ENCODE measurements around the gene RIT2. TPM values are rescaled to one million over a fixed set of nuclear protein-coding genes. Genes with fewer than 3 reads are reported as not detected.

RIT2 gene
- total RNA-seq, 2 donors from 2014 or later = not detected

GRCh38 chr18:42941860-42942259, 173.6 kb downstream of the RIT2 start:
- Histone ChIP-seq H3K27me3 (no peaks in the 10 kb centered on the region), H3K4me1 (no peaks in the 10 kb centered on the region), H3K4me3 (no peak overlapping the region), H3K9ac (ENCODE audit: low read depth in 2 of 2, low read length in 2 of 2) (no peak overlapping the region), H3K9me3 (no peaks in the 10 kb centered on the region), H3K27ac (no peak overlapping the region), H3K36me3 (no peaks in the 10 kb centered on the region)
- DNase-seq = no peak
- TF ChIP-seq, protein P1, sequence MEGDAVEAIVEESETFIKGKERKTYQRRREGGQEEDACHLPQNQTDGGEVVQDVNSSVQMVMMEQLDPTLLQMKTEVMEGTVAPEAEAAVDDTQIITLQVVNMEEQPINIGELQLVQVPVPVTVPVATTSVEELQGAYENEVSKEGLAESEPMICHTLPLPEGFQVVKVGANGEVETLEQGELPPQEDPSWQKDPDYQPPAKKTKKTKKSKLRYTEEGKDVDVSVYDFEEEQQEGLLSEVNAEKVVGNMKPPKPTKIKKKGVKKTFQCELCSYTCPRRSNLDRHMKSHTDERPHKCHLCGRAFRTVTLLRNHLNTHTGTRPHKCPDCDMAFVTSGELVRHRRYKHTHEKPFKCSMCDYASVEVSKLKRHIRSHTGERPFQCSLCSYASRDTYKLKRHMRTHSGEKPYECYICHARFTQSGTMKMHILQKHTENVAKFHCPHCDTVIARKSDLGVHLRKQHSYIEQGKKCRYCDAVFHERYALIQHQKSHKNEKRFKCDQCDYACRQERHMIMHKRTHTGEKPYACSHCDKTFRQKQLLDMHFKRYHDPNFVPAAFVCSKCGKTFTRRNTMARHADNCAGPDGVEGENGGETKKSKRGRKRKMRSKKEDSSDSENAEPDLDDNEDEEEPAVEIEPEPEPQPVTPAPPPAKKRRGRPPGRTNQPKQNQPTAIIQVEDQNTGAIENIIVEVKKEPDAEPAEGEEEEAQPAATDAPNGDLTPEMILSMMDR (IDR thresholded peaks at IDR 0.05) = no peak
- intact Hi-C loops (cut with DNase I) = no loop called here

GRCh38 chr18:42941021-42941420, 174.5 kb downstream of the RIT2 start:
- Histone ChIP-seq H3K4me3 (no peak overlapping the region), H3K36me3 (no peaks in the 10 kb centered on the region), H3K9me3 (no peaks in the 10 kb centered on the region), H3K27me3 (no peaks in the 10 kb centered on the region), H3K9ac (ENCODE audit: low read depth in 2 of 2, low read length in 2 of 2) (no peak overlapping the region), H3K4me1 (no peaks in the 10 kb centered on the region), H3K27ac (no peak overlapping the region)
- intact Hi-C loops (cut with DNase I) = no loop called here
- TF ChIP-seq, protein P1 (IDR thresholded peaks at IDR 0.05) = no peak
- no peak for DNase-seq

DNA sequence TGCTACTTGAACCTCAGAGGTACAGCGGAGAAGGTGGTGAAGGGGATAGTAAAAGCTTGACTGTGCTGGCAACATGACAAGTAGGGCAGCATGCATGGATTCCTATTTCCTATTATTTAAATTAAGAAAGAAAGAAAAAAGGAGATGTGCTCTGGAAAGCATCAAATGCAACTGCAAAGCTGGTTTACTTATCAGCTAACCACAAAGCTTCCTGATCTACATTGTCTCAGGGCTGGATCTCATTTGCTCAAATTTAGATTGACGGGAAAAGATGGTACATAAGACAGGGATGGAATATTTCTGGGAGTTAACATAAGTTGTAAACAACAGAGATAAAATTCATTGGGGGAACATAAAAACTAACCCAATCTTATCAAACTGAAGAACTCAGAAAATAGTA, 178.0 kb downstream of the RIT2 start:
- Histone ChIP-seq H3K27ac (no peak overlapping the region), H3K9ac (ENCODE audit: low read depth in 2 of 2, low read length in 2 of 2) (no peak overlapping the region), H3K36me3 (no peaks in the 10 kb centered on the region), H3K27me3 (no peaks in the 10 kb centered on the region), H3K9me3 (no peaks in the 10 kb centered on the region), H3K4me1 (no peaks in the 10 kb centered on the region), H3K4me3 (no peak overlapping the region)
- intact Hi-C loops (cut with DNase I) = no loop called here
- TF ChIP-seq, protein P1 (IDR thresholded peaks at IDR 0.05) = no peak
- no peak for DNase-seq

DNA sequence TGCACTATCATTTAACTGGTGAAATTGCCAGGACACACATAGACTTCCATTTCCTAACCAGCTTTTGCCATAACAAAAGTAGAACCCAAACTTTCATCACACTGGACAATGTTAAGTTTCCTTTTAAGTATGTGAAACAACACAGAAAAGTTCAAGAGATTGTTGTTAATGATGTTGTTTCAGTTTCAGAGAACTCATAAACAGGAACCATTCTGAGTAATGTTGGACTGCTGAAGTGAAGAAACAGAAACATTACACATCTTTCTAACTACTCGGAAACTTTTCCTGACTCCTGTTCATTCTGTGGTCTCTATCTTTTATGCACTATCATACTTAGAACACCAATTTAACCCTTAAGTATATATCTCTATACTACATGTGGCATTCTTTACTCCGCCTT, 179.2 kb downstream of the RIT2 start:
- Histone ChIP-seq H3K27me3 (no peaks in the 10 kb centered on the region), H3K36me3 (no peaks in the 10 kb centered on the region), H3K27ac (no peak overlapping the region), H3K4me1 (no peaks in the 10 kb centered on the region), H3K4me3 (no peak overlapping the region), H3K9ac (ENCODE audit: low read depth in 2 of 2, low read length in 2 of 2) (no peak overlapping the region), H3K9me3 (no peaks in the 10 kb centered on the region)
- no peak for DNase-seq
- intact Hi-C loops (cut with DNase I) = no loop called here
- TF ChIP-seq, protein P1 (IDR thresholded peaks at IDR 0.05) = no peak

- Histone ChIP-seq H3K4me3 (no peak overlapping the region), H3K36me3 (no peaks in the 10 kb centered on the region), H3K9ac (ENCODE audit: low read depth in 2 of 2, low read length in 2 of 2) (no peak overlapping the region), H3K9me3 (no peaks in the 10 kb centered on the region), H3K27ac (no peak overlapping the region), H3K27me3 (no peaks in the 10 kb centered on the region), H3K4me1 (no peaks in the 10 kb centered on the region)
- intact Hi-C loops (cut with DNase I) = no loop called here
- TF ChIP-seq, protein P1 (IDR thresholded peaks at IDR 0.05) = no peak
- DNase-seq = no peak
Observed at GRCh38 chr18:42931491-42931890, 184.0 kb downstream of the RIT2 start.

GRCh38 chr18:42929857-42930256, 185.6 kb downstream of the RIT2 start:
- DNase-seq = no peak
- no peaks in the 10 kb centered on the region for H3K9me3 ChIP-seq
- no peaks in the 10 kb centered on the region for H3K27me3 ChIP-seq
- H3K4me3 ChIP-seq = no peak overlapping the region
- no peaks in the 10 kb centered on the region for H3K36me3 ChIP-seq
- TF ChIP-seq, protein P1 (IDR thresholded peaks at IDR 0.05) = no peak
- no peak overlapping the region for H3K27ac ChIP-seq
- no peak overlapping the region for H3K9ac ChIP-seq (ENCODE audit: low read depth in 2 of 2, low read length in 2 of 2)
- H3K4me1 ChIP-seq = no peaks in the 10 kb centered on the region
- intact Hi-C loops (cut with DNase I) = no loop called here

Measured in colonic mucosa (tissue), 4 donors.